ENCODE measurements around the gene MYO7B.

DNA sequence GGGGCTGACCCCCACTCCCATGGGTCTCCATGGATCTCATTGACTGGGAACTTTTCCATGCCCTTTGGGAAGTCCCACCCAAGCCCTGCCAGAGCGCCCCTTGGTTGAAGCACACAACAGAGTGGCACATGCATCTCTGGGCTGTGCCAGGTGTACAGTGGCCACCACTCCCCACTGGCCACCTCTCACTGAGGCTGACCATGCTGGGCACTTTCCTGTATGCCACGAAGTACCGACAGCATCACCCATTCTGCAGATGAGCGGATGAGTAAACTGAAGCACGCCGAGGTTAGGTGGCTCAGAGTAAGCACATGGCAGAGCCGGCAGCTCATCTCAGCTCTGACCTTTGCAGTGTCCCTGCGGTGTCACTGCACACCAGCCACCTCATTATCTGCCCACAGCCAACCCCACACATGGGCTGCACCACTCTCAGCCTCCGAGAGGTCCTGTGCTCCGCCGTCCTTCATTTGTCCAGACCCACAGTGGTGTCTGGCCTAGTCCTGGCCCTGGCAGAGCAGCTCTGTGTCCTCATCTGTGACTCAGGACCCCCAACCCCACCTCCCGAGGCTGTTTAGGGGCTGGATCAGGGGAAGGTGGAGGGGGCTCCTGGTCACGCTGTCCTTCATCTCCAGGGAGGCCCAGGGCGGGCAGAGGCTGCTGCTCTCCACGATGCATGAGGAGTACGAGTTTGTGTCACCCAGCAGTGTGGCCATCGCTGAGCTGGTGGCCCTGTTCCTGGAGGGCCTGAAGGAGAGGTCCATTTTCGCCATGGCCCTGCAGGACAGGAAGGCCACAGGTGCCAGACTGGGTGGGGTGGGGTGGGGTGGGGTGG lies 92.5 kb downstream of the MYO7B start:
- TF ChIP-seq, protein P1, sequence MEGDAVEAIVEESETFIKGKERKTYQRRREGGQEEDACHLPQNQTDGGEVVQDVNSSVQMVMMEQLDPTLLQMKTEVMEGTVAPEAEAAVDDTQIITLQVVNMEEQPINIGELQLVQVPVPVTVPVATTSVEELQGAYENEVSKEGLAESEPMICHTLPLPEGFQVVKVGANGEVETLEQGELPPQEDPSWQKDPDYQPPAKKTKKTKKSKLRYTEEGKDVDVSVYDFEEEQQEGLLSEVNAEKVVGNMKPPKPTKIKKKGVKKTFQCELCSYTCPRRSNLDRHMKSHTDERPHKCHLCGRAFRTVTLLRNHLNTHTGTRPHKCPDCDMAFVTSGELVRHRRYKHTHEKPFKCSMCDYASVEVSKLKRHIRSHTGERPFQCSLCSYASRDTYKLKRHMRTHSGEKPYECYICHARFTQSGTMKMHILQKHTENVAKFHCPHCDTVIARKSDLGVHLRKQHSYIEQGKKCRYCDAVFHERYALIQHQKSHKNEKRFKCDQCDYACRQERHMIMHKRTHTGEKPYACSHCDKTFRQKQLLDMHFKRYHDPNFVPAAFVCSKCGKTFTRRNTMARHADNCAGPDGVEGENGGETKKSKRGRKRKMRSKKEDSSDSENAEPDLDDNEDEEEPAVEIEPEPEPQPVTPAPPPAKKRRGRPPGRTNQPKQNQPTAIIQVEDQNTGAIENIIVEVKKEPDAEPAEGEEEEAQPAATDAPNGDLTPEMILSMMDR (IDR thresholded peaks at IDR 0.05; ENCODE audit: poor library complexity), result no peak
- TF ChIP-seq EZH2 (IDR thresholded peaks at IDR 0.05; ENCODE audit: borderline replicate concordance), result no peak
- no peak for TF ChIP-seq EZH2phosphoT487 (IDR thresholded peaks at IDR 0.05; ENCODE audit: low read depth, severe bottlenecking, unreplicated experiment)

Measured in hepatocyte (in vitro differentiated cells).